ENCODE measurements around the gene ZFYVE9.

DNA sequence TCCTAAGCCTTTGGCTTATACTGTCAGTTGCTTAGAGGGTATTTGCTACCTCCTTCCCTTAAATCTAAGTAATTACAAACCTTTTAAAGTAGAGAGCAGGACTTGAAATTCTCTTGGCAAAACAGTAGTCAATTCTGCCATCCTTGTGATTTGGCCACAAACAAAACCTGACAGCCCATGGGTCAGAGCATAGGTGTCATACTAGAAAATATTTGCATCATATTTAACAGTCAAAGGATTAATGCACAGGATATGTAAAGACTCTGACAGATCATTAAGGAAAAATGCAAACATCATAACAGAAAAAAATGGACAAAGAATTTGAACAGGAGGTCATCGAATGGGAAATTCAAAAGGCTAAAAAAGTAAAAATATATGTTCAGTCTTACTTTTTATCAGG is 50.5 kb downstream of the ZFYVE9 start:
- TF ChIP-seq EP300 (IDR thresholded peaks at IDR 0.05): no peak
- TF ChIP-seq CTCF (IDR thresholded peaks at IDR 0.05): no peak
